ENCODE results near the gene VCL.
"Not testable (repeated sequence)": the region's sequence is repeated elsewhere in the genome, so short reads cannot be mapped to it uniquely, and the experiment has no call there.

Gene VCL

GRCh38 chr10:74044419-74044818, 46.5 kb downstream of the VCL start:
- no peak for DNase-seq

GRCh38 chr10:74047304-74047703, 49.4 kb downstream of the VCL start:
- DNase-seq, result no peak

- DNase-seq, result no peak
Observed at GRCh38 chr10:74047871-74048270, 50.0 kb downstream of the VCL start.

GRCh38 chr10:74048433-74048832, 50.5 kb downstream of the VCL start:
- DNase-seq, result no peak

GRCh38 chr10:74049955-74050354, 52.0 kb downstream of the VCL start:
- DNase-seq, result no peak

GRCh38 chr10:74050653-74051052, 52.7 kb downstream of the VCL start:
- DNase-seq, result no peak

- DNase-seq, result no peak
Observed at GRCh38 chr10:74051736-74052342, 53.9 kb downstream of the VCL start.

- peak in 1 of 5 experiments; percentile 34 for DNase-seq
Observed at GRCh38 chr10:74052994-74053393, 55.1 kb downstream of the VCL start.

GRCh38 chr10:74055383-74056049, 57.6 kb downstream of the VCL start:
- DNase-seq, result peak in 1 of 5 experiments; percentile 52

- peak in 1 of 5 experiments; percentile 96 for DNase-seq
Observed at GRCh38 chr10:74056050-74056818, 58.3 kb downstream of the VCL start.

GRCh38 chr10:74058071-74058470, 60.2 kb downstream of the VCL start:
- DNase-seq, result peak in 1 of 5 experiments; percentile 56

- DNase-seq, result peak in 1 of 5 experiments; percentile 91
Observed at GRCh38 chr10:74058658-74059057, 60.7 kb downstream of the VCL start.

GRCh38 chr10:74061104-74061503, 63.2 kb downstream of the VCL start:
- DNase-seq, result no peak

- not testable (repeated sequence) for DNase-seq
Observed at GRCh38 chr10:74061978-74062377, 64.1 kb downstream of the VCL start.

- no peak for DNase-seq
Observed at GRCh38 chr10:74063256-74063655, 65.3 kb downstream of the VCL start.

- no peak for DNase-seq
Observed at GRCh38 chr10:74067373-74068352, 69.7 kb downstream of the VCL start.

GRCh38 chr10:74071157-74071556, 73.2 kb downstream of the VCL start:
- DNase-seq, result no peak

GRCh38 chr10:74072503-74072902, 74.6 kb downstream of the VCL start:
- DNase-seq, result no peak

- no peak for DNase-seq
Observed at GRCh38 chr10:74075906-74076305, 78.0 kb downstream of the VCL start.

GRCh38 chr10:74076961-74077360, 79.0 kb downstream of the VCL start:
- DNase-seq, result no peak

- DNase-seq, result no peak
Observed at GRCh38 chr10:74077416-74077815, 79.5 kb downstream of the VCL start.

GRCh38 chr10:74078037-74078436, 80.1 kb downstream of the VCL start:
- DNase-seq, result peak in 2 of 5 experiments; percentile 11 to 84
